Measurements from ENCODE around the gene CLIP4.

DNA sequence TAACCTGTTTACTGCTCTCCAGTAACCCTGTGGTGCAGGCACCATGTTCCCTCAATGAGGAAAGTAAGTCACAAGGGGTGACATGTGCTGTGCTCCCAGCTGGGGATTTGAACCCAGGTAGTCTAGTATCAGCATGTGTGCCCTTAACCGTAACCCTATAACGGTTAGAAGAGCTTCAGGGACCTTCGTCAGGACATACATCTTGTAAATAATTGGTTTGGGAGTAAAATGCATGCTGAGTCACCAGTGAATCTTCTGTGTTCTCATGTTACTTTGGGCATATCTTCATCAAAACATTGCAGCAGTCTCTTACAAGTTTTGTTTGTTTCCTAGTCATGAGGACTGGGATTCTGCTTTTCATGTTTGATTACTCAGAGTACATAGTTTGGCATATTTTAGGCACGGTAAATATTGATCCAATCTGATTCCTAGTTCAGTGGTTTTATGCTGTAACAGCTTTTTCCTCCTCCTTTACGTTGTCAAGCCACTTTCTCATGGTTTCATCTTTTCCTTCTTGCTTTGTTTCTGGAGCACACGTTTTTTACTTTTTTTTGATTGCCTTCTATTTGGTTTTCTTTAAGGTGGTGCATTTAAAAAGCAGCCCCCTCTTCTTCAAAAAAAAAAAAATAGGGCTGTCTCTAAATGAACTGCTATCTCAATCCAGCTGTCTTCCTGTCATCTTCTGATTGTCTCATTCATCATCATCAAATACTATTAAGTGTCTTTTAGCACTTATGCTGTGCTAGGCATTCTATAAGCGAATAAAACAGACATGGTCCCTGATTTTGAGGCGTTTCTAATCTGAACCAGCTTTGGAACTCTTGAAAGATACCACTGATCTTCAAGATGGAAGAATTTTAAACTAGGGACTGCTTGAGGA, 50.4 kb downstream of the CLIP4 start:
- TF ChIP-seq, protein P1, sequence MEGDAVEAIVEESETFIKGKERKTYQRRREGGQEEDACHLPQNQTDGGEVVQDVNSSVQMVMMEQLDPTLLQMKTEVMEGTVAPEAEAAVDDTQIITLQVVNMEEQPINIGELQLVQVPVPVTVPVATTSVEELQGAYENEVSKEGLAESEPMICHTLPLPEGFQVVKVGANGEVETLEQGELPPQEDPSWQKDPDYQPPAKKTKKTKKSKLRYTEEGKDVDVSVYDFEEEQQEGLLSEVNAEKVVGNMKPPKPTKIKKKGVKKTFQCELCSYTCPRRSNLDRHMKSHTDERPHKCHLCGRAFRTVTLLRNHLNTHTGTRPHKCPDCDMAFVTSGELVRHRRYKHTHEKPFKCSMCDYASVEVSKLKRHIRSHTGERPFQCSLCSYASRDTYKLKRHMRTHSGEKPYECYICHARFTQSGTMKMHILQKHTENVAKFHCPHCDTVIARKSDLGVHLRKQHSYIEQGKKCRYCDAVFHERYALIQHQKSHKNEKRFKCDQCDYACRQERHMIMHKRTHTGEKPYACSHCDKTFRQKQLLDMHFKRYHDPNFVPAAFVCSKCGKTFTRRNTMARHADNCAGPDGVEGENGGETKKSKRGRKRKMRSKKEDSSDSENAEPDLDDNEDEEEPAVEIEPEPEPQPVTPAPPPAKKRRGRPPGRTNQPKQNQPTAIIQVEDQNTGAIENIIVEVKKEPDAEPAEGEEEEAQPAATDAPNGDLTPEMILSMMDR (IDR thresholded peaks at IDR 0.05) = no peak
- TF ChIP-seq POLR2A (IDR thresholded peaks at IDR 0.05) = no peak

All from ovary (tissue), 3 donors.